Ovary (tissue), 9 donors: ENCODE measurements around the gene TSBP1. TPM values are rescaled to one million over a fixed set of nuclear protein-coding genes. Genes with fewer than 3 reads are reported as not detected.

Experiments
- DNase-seq, 5 donors: peaks; one replicate each; pipeline ENCODE4 v3.0.0-alpha.2; 2019 to 2020
- H3K27ac ChIP-seq, 2 donors: fragments of 200-600 bp; one replicate each; pipeline versions ENCODE4 v1.5.1 to v1.8.0; 2019 to 2022
- H3K27me3 ChIP-seq: fragments of 200-600 bp; one replicate; pipeline ENCODE4 v1.8.0; 2022
- H3K36me3 ChIP-seq: fragments of 200-600 bp; sonication (generic); one replicate; pipeline ENCODE4 v1.5.1; 2019
- H3K4me1 ChIP-seq: one replicate; pipeline ENCODE4 v1.8.1; 2013; ENCODE audit warnings: mild to moderate bottlenecking, moderate library complexity; ENCODE audit not compliant: insufficient read depth
- H3K4me3 ChIP-seq: fragments of 200-600 bp; sonication (generic); one replicate; pipeline ENCODE4 v1.5.1; 2017
- H3K9me3 ChIP-seq, 2 donors: fragments of 200-600 bp in 1 of 2; sonication (generic) in 1 of 2; one replicate each; pipeline versions ENCODE4 v1.5.1 to v1.8.1; 2013 to 2019; ENCODE audit warnings: mild to moderate bottlenecking in 1 of 2, moderate library complexity in 1 of 2
- CTCF ChIP-seq, 3 donors: fragments of 450-650 bp in 2 of 3; fragments of 200-600 bp in 1 of 3; IDR thresholded peaks; one replicate each; pipeline versions ENCODE4 v1.5.1 to v1.8.0; 2016 to 2022; ENCODE audit warnings: antibody characterized with exemption in 3 of 3, mild to moderate bottlenecking in 1 of 3
- EP300 ChIP-seq: sonication (generic); formaldehyde crosslinking; IDR thresholded peaks from one replicate; pipeline ENCODE4 v1.6.1; 2017; ENCODE audit warnings: antibody characterized with exemption
- POLR2A ChIP-seq: fragments of 450-650 bp; IDR thresholded peaks from one replicate; pipeline ENCODE4 v1.6.1; 2017; ENCODE audit warnings: antibody characterized with exemption, mild to moderate bottlenecking, moderate library complexity
- WGBS, 3 donors: extraction: QIAGEN DNeasy Blood & Tissue Kit in 1 of 3; methylation state at CpG; one replicate each; pipeline versions ENCODE4 v1.1.5 to v1.1.7; 2013 to 2017; 5-methylcytosine and 5-hydroxymethylcytosine counted together
- intact Hi-C, 4 donors: fragments of 100-400 bp; cut with DNase I; formaldehyde crosslinking; loops; one replicate each; pipeline versions ENCODE4 v1.11.0 to v1.15.1; 2022 to 2023
- polyA plus RNA-seq, 2 donors: library from polyadenylated mRNA; stranded (reverse); fragments of 200-250 nt in 1 of 2; fragments of 350-450 nt in 1 of 2; fragmentation: Illumina TruSeq in 1 of 2; extraction: RNeasy Lipid Tissue Mini Kit (QIAGEN cat#74804) in 1 of 2; gene quantifications; one replicate each; pipeline ENCODE4 v1.2.3, GENCODE V29; 2013 to 2014
- total RNA-seq, 7 donors: library from RNA; depleted of rRNA in 2 of 7; stranded (reverse); fragments of >200 nt in 2 of 7; fragmentation: NEBNext Ultra II Directional in 3 of 7; extraction: Animal tissue kit (Norgen Biotek cat#: 25700) in 3 of 7; gene quantifications; one replicate each; pipeline versions ENCODE4 v1.1.0 to v1.2.4, GENCODE V29; 2016 to 2023
- donor health status: DM: no; HTN: no; CAD: no; lungs with moderate emphysema.
- donor health status: DM: no; HTN: no; CAD: no.
- donor health status: Bipolar disorder and iron deficiency.
- donor health status: DM: yes; HTN: yes; CAD: no.
- donor health status: DM: no; HTN: no; CAD: no.
- donor health status: DM: yes; HTN: yes; CAD: no.

The TSBP1 gene
- total and polyA plus RNA-seq, 9 donors: not detected

DNA sequence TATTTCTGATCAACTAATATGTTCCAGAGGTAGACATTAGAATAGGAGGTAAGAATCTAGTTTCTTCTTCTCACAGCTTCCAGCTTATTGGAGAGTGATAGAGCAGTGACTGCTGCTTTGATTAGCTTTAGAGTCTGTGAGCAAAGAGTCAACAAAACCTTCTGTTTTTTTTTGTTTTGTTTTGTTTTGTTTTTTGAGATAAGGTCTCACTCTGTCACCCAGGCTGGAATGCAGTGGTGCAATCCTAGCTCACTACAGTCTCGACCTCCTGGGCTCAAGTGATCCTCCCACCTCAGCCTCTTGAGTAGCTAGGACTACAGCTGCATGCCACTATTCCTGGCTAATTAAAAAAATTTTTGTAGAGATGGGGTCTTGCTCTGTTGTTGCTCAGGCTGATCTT is 39.3 kb downstream of the TSBP1 start:
- Histone ChIP-seq H3K36me3 (no peaks in the 10 kb centered on the region), H3K27ac (no peak overlapping the region), H3K4me3 (no peak overlapping the region), H3K27me3 (no peaks in the 10 kb centered on the region), H3K4me1 (peaks cover 1% of the 10 kb centered on the region), H3K9me3 (no peaks in the 10 kb centered on the region)
- DNase-seq: no peak
- 56 to 73% (median 57%) methylated on average over 1 of the region's 1 CpG for WGBS, 3 donors
- TF ChIP-seq EP300: no peak
- TF ChIP-seq POLR2A: no peak
- TF ChIP-seq CTCF (IDR thresholded peaks at IDR 0.05): no peak
- intact Hi-C loops: no loop called here

DNA sequence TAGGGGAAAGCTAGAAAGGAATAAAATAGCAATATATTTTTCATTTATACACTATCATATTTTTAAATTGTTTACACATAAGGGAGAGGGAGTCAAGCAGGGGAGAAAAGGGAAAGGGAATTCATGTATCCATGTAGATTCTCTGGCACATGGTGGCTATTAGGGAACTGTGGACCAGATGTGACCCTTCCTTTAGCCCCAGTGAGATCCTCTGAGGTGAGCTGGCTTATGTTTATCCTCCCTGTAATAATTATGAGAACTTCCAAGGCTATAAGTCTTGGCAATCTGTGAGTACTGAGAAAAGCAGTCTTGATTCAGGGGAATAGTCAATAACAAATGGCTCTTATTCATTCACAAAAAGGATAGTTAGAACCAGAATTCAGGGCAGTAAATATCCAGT is 42.6 kb downstream of the TSBP1 start:
- Histone ChIP-seq H3K4me3 (no peak overlapping the region), H3K4me1 (peaks cover 1% of the 10 kb centered on the region), H3K27ac (no peak overlapping the region), H3K36me3 (no peaks in the 10 kb centered on the region), H3K9me3 (no peaks in the 10 kb centered on the region), H3K27me3 (no peaks in the 10 kb centered on the region)
- intact Hi-C loops: no loop called here
- no peak for DNase-seq
- TF ChIP-seq CTCF (IDR thresholded peaks at IDR 0.05) (no peak), EP300 (no peak), POLR2A (no peak)

- H3K36me3 ChIP-seq: no peaks in the 10 kb centered on the region
Measured at GRCh38 chr6:32327103-32327502, 44.6 kb downstream of the TSBP1 start.

DNA sequence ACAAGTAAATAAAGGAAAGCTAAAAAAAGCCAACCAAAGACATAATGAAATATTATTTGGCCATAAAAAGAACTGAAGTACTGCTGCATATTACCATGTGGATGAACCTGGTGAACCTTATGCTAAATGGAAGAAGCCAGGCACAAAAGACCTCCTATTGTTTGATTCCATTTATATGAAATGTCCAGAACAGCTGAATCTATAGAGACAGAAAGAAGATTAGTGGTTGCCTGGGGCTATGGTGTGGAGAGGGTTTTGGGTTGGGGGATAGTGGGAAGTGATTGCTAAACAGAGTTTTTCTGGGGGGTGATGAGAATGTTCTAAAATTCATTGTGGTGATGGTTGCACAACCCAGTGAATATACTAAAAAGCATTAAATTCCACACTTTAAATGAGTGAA is 53.2 kb downstream of the TSBP1 start:
- TF ChIP-seq EP300 (no peak), POLR2A (no peak), CTCF (IDR thresholded peaks at IDR 0.05) (no peak)
- no peaks in the 10 kb centered on the region for H3K9me3 ChIP-seq
- H3K27me3 ChIP-seq: no peaks in the 10 kb centered on the region
- no peak for DNase-seq
- no peaks in the 10 kb centered on the region for H3K4me1 ChIP-seq
- intact Hi-C loops: no loop called here
- no peaks in the 10 kb centered on the region for H3K36me3 ChIP-seq
- H3K4me3 ChIP-seq: no peak overlapping the region
- no peak overlapping the region for H3K27ac ChIP-seq

More at GRCh38 chr6:32327103-32327502, 44.6 kb downstream of the TSBP1 start:
- Histone ChIP-seq H3K9me3 (no peaks in the 10 kb centered on the region), H3K4me3 (no peak overlapping the region), H3K27ac (no peak overlapping the region), H3K27me3 (no peaks in the 10 kb centered on the region), H3K4me1 (peaks cover 1% of the 10 kb centered on the region)
- TF ChIP-seq CTCF (IDR thresholded peaks at IDR 0.05) (no peak), EP300 (no peak), POLR2A (no peak)
- intact Hi-C loops: no loop called here
- WGBS, 3 donors: 82 to 93% (median 86%) methylated on average over 3 of the region's 3 CpGs
- no peak for DNase-seq

GRCh38 chr6:32317541-32317940 is 54.2 kb downstream of the TSBP1 start:
- Histone ChIP-seq H3K36me3 (no peaks in the 10 kb centered on the region), H3K9me3 (no peaks in the 10 kb centered on the region), H3K4me3 (no peak overlapping the region), H3K27me3 (no peaks in the 10 kb centered on the region), H3K4me1 (no peaks in the 10 kb centered on the region), H3K27ac (no peak overlapping the region)
- intact Hi-C loops: no loop called here
- WGBS, 3 donors: 72 to 76% (median 73%) methylated on average over 5 of the region's 5 CpGs
- no peak for TF ChIP-seq EP300
- no peak for TF ChIP-seq POLR2A
- no peak for TF ChIP-seq CTCF (IDR thresholded peaks at IDR 0.05)
- no peak for DNase-seq
